GM23338 (cell line): ENCODE results near the gene ZAP70. TPM values are rescaled to one million over a fixed set of nuclear protein-coding genes. Genes with fewer than 3 reads are reported as not detected.

Experiments used
- ATAC-seq: fragments of 200-7000 bp; cut with Tn5 transposase; 3 replicates; pipeline ENCODE4 v1.9.1; 2020
- DNase-seq: peaks from one replicate; pipeline ENCODE4 v3.0.0-alpha.2; 2015; ENCODE audit warnings: low spot score
- H2AFZ ChIP-seq: fragments of 200-600 bp; sonication (generic); 2 replicates; pipeline ENCODE4 v1.8.0; 2016; ENCODE audit warnings: antibody characterized with exemption, mild to moderate bottlenecking, moderate library complexity
- H3F3A ChIP-seq: fragments of 200-600 bp; sonication (generic); replicated peaks from 2 replicates; pipeline ENCODE4 v1.8.0; 2017; ENCODE audit warnings: antibody characterized with exemption, mixed run types, low read depth
- H3K27ac ChIP-seq: fragments of 200-600 bp; sonication (generic); 2 replicates; pipeline ENCODE4 v1.6.1; 2016; ENCODE audit warnings: low read depth
- H3K27me3 ChIP-seq: fragments of 200-600 bp; sonication (generic); 2 replicates; pipeline ENCODE4 v1.8.0; 2016; ENCODE audit warnings: mild to moderate bottlenecking, mixed run types, moderate library complexity; ENCODE audit not compliant: insufficient read depth
- H3K36me3 ChIP-seq: fragments of 200-600 bp; sonication (generic); 2 replicates; pipeline ENCODE4 v1.8.0; 2016; ENCODE audit warnings: mild to moderate bottlenecking; ENCODE audit not compliant: insufficient read depth
- H3K4me1 ChIP-seq: fragments of 200-600 bp; sonication (generic); 2 replicates; pipeline ENCODE4 v1.8.0; 2016; ENCODE audit warnings: mild to moderate bottlenecking, moderate library complexity; ENCODE audit not compliant: insufficient read depth
- H3K4me2 ChIP-seq: fragments of 200-600 bp; sonication (generic); 2 replicates; pipeline ENCODE4 v1.7.1; 2017; ENCODE audit warnings: mixed run types
- H3K4me3 ChIP-seq: fragments of 200-600 bp; sonication (generic); 2 replicates; pipeline ENCODE4 v1.6.1; 2016; ENCODE audit warnings: mixed run types
- H3K79me2 ChIP-seq: fragments of 200-600 bp; sonication (generic); replicated peaks from 2 replicates; pipeline ENCODE4 v1.8.0; 2017; ENCODE audit warnings: mild to moderate bottlenecking; ENCODE audit not compliant: insufficient read depth
- H3K9me2 ChIP-seq: fragments of 200-600 bp; sonication (generic); 2 replicates; pipeline ENCODE4 v1.8.0; 2017; ENCODE audit not compliant: insufficient read depth
- H4K20me1 ChIP-seq: fragments of 200-600 bp; sonication (generic); replicated peaks from 2 replicates; pipeline ENCODE4 v1.8.0; 2017; ENCODE audit warnings: mild to moderate bottlenecking; ENCODE audit not compliant: insufficient read depth
- H3K27ac Mint-ChIP-seq: 2 replicates; pipeline ENCODE4 v1.8.0; 2020; ENCODE audit warnings: inconsistent platforms, mild to moderate bottlenecking, moderate library complexity, mixed read lengths
- H3K27me3 Mint-ChIP-seq: 3 replicates; pipeline ENCODE4 v1.8.0; 2022; ENCODE audit warnings: low read depth, mild to moderate bottlenecking, moderate library complexity, mixed read lengths, inconsistent platforms; ENCODE audit not compliant: insufficient read depth, poor library complexity
- H3K36me3 Mint-ChIP-seq: 3 replicates; pipeline ENCODE4 v1.8.0; 2021; ENCODE audit warnings: low read depth, mild to moderate bottlenecking, inconsistent platforms, moderate library complexity, mixed read lengths
- H3K4me1 Mint-ChIP-seq: 3 replicates; pipeline ENCODE4 v1.8.0; 2020; ENCODE audit warnings: mild to moderate bottlenecking, inconsistent platforms, mixed read lengths
- H3K4me3 Mint-ChIP-seq: 3 replicates; pipeline ENCODE4 v1.8.0; 2021; ENCODE audit warnings: moderate library complexity, mild to moderate bottlenecking, inconsistent platforms, mixed read lengths
- H3K9me3 Mint-ChIP-seq: 3 replicates; pipeline ENCODE4 v1.8.0; 2020; ENCODE audit warnings: moderate library complexity, mild to moderate bottlenecking, inconsistent platforms, mixed read lengths
- CREB1 ChIP-seq: fragments of 250-450 bp; sonication (Bioruptor Pico); IDR thresholded peaks from 2 replicates; pipeline ENCODE4 v1.5.0; 2020; ENCODE audit warnings: low read depth, mild to moderate bottlenecking, moderate library complexity
- CTCF ChIP-seq, 2 experiments: fragments of 200-600 bp in 1 of 2; sonication (generic) in 1 of 2; conservative IDR thresholded peaks; 2 replicates each; pipeline versions ENCODE4 v1.5.1 to v1.6.1; 2016 to 2017; ENCODE audit warnings: antibody characterized with exemption in 2 of 2, low read depth in 2 of 2, mild to moderate bottlenecking in 2 of 2, moderate library complexity in 1 of 2
- ETS1 ChIP-seq: IDR thresholded peaks from 2 replicates; pipeline ENCODE4 v1.6.1; 2016; ENCODE audit warnings: antibody characterized with exemption
- EZH2 ChIP-seq: fragments of 200-600 bp; sonication (generic); IDR thresholded peaks from one replicate; pipeline ENCODE4 v1.8.0; 2017; ENCODE audit warnings: antibody characterized with exemption, mild to moderate bottlenecking, low read depth; ENCODE audit not compliant: unreplicated experiment
- JUNB ChIP-seq: IDR thresholded peaks from one replicate; pipeline ENCODE4 v1.6.1; 2016; ENCODE audit warnings: antibody characterized with exemption; ENCODE audit not compliant: unreplicated experiment
- NANOG ChIP-seq: IDR thresholded peaks from 2 replicates; pipeline ENCODE4 v1.6.1; 2016; ENCODE audit warnings: antibody characterized with exemption, borderline replicate concordance
- POLR2AphosphoS5 ChIP-seq: IDR thresholded peaks from 2 replicates; pipeline ENCODE4 v1.6.1; 2016; ENCODE audit warnings: antibody characterized with exemption, low read depth
- REST ChIP-seq: IDR thresholded peaks from one replicate; pipeline ENCODE4 v1.6.1; 2018; ENCODE audit warnings: antibody characterized with exemption; ENCODE audit not compliant: unreplicated experiment
- STAT1 ChIP-seq: IDR thresholded peaks from one replicate; pipeline ENCODE4 v1.6.1; 2016; ENCODE audit warnings: antibody characterized with exemption; ENCODE audit not compliant: unreplicated experiment
- ZNF114 ChIP-seq: fragments of 250-450 bp; sonication (Bioruptor Pico); IDR thresholded peaks from 2 replicates; pipeline ENCODE4 v1.5.0; 2020; ENCODE audit warnings: mild to moderate bottlenecking, moderate library complexity
- ZNF331 ChIP-seq: fragments of 250-450 bp; sonication (Bioruptor Pico); IDR thresholded peaks from 2 replicates; pipeline ENCODE4 v1.5.0; 2020; ENCODE audit warnings: low read depth, mild to moderate bottlenecking, moderate library complexity
- polyA plus RNA-seq: library from polyadenylated mRNA; unstranded; fragments of >200 nt; fragmentation: Nextera tagmentation; extraction: Ambion mirVana; gene quantifications from 2 replicates; pipeline ENCODE4 v1.2.1, GENCODE V29; 2016
- total RNA-seq: library from RNA; depleted of rRNA; stranded (reverse); fragments of >200 nt; shearing (Covaris generic); gene quantifications from 2 replicates; pipeline ENCODE4 v1.2.3, GENCODE V29; 2014

ZAP70 gene
- total and polyA plus RNA-seq, 2 experiments from 2014 or later: 0.42 TPM; not detected in 1

- H3K4me3 ChIP-seq: no peak overlapping the region
- Mint-ChIP-seq H3K4me1 (peaks cover 4% of the 10 kb centered on the region; the same call in 2 of the 3 replicates), H3K27me3 (peaks cover 17% of the 10 kb centered on the region), H3K36me3 (no peaks in the 10 kb centered on the region; the same call in 2 of the 3 replicates), H3K4me3 (no peak overlapping the region; the same call in 2 of the 3 replicates), H3K9me3 (0 out of 3 replicates have a peak, but pooled peaks cover 3% of the 10 kb centered on the region), H3K27ac (no peak overlapping the region)
- TF ChIP-seq EZH2: no peak
- H3K27me3 ChIP-seq: no peaks in the 10 kb centered on the region
- no peaks in the 10 kb centered on the region for H3K79me2 ChIP-seq
- no peaks in the 10 kb centered on the region for H3K9me2 ChIP-seq
- ATAC-seq (no peak), DNase-seq (no peak)
- no peaks in the 10 kb centered on the region for H3K4me1 ChIP-seq
- no peak overlapping the region for H3K4me2 ChIP-seq
- no peaks in the 10 kb centered on the region for H4K20me1 ChIP-seq
- H2AFZ ChIP-seq: 0 out of 2 replicates have a peak overlapping the region, but pooled peaks have one; percentile 32
- H3K27ac ChIP-seq: no peak overlapping the region
- no peaks in the 10 kb centered on the region for H3K36me3 ChIP-seq
- no peaks in the 10 kb centered on the region for H3F3A ChIP-seq
Observed at GRCh38 chr2:97736185-97736584, 22.8 kb downstream of the ZAP70 start.

- no peaks in the 10 kb centered on the region for H3F3A ChIP-seq
- Mint-ChIP-seq H3K27me3 (peaks cover 20% of the 10 kb centered on the region), H3K36me3 (no peaks in the 10 kb centered on the region; the same call in 2 of the 3 replicates), H3K9me3 (no peaks in the 10 kb centered on the region), H3K4me1 (peaks cover 4% of the 10 kb centered on the region; the same call in 2 of the 3 replicates), H3K4me3 (no peak overlapping the region), H3K27ac (no peak overlapping the region)
- H3K4me3 ChIP-seq: no peak overlapping the region
- no peaks in the 10 kb centered on the region for H4K20me1 ChIP-seq
- H2AFZ ChIP-seq: no peak overlapping the region
- H3K4me2 ChIP-seq: no peak overlapping the region
- no peaks in the 10 kb centered on the region for H3K79me2 ChIP-seq
- no peak for ATAC-seq
- H3K27ac ChIP-seq: no peak overlapping the region
- no peaks in the 10 kb centered on the region for H3K4me1 ChIP-seq
- no peaks in the 10 kb centered on the region for H3K9me2 ChIP-seq
- H3K36me3 ChIP-seq: no peaks in the 10 kb centered on the region
- DNase-seq: no peak
- H3K27me3 ChIP-seq: no peaks in the 10 kb centered on the region
- no peak for TF ChIP-seq NANOG
- TF ChIP-seq ZNF331: no peak
- no peak for TF ChIP-seq JUNB
- no peak for TF ChIP-seq STAT1
- no peak for TF ChIP-seq ETS1
- no peak; a peak in 1 of 4 replicates for TF ChIP-seq CTCF (conservative IDR thresholded peaks at IDR 0.05; ENCODE audit: low read depth in 2 of 2)
- TF ChIP-seq CREB1 (CRISPR knock-in tag): no peak
- TF ChIP-seq REST: no peak
- TF ChIP-seq EZH2: no peak
- TF ChIP-seq ZNF114 (CRISPR knock-in tag): no peak
- TF ChIP-seq POLR2AphosphoS5: no peak
Observed at GRCh38 chr2:97736608-97737330, 23.4 kb downstream of the ZAP70 start.
